ENCODE results near the gene ABLIM1.

GRCh38 chr10:114516356-114516755 is 141.7 kb downstream of the ABLIM1 start:
- TF ChIP-seq CTCF (IDR thresholded peaks at IDR 0.05; ENCODE audit: low read length) (no peak), EZH2phosphoT487 (IDR thresholded peaks at IDR 0.05; ENCODE audit: low read length) (no peak)

Data from MM.1S (cell line).